ENCODE results near the gene KATNBL1. TPM values are rescaled to one million over a fixed set of nuclear protein-coding genes. Genes with fewer than 3 reads are reported as not detected.

The KATNBL1 gene
- total and polyA plus RNA-seq, 2 donors (not counting 3 experiments of a cell fraction or from before 2014, with no cell fraction given), result 14.1 to 56.8 TPM

- H3K4me3 ChIP-seq (replicated peaks in 1 of 3; ENCODE audit: insufficient read depth in 1 of 3, low read depth in 1 of 3, low read length in 3 of 3), result peak overlapping the region in 1 of 3 experiments; percentile 62
- FAIRE-seq, result peak; percentile 67
Observed at GRCh38 chr15:34239151-34239808, 29.4 kb upstream of the KATNBL1 start.

More at GRCh38 chr15:34239151-34239808, 29.4 kb upstream of the KATNBL1 start:
- H3K9me1 ChIP-seq (replicated peaks; ENCODE audit: control insufficient read depth, extremely low read depth, insufficient read depth, low read length), result no peaks in the 10 kb centered on the region
- peaks cover 21% of the 10 kb centered on the region for H3K4me1 ChIP-seq (ENCODE audit: control insufficient read depth, extremely low read depth, insufficient read depth, low read length)
- H2AFZ ChIP-seq (ENCODE audit: low read depth, low read length), result peak overlapping the region; percentile 4
- peak overlapping the region; percentile 94 for H3K4me2 ChIP-seq (ENCODE audit: insufficient read depth, low read length)
- TF ChIP-seq POLR2AphosphoS5 (IDR thresholded peaks at IDR 0.05; ENCODE audit: insufficient read depth, low read depth, low read length) (peak; percentile 54), FOS (IDR thresholded peaks at IDR 0.05; ENCODE audit: borderline replicate concordance, insufficient read depth, low read length) (peak; percentile 98), GATA2 (IDR thresholded peaks at IDR 0.05; ENCODE audit: insufficient read depth, insufficient read length, low read depth, low read length) (peak; percentile 19), EZH2 (IDR thresholded peaks at IDR 0.05; ENCODE audit: borderline replicate concordance, low read depth, low read length, severe bottlenecking) (no peak), MYC (IDR thresholded peaks at IDR 0.05; ENCODE audit: low read depth, low read length) (no peak), JUN (IDR thresholded peaks at IDR 0.05; ENCODE audit: borderline replicate concordance, insufficient read depth, insufficient read length, low read depth) (peak; percentile 91), POLR2A (IDR thresholded peaks at IDR 0.05; ENCODE audit: low read depth, low read length) (no peak)
- TF ChIP-seq, protein P1, sequence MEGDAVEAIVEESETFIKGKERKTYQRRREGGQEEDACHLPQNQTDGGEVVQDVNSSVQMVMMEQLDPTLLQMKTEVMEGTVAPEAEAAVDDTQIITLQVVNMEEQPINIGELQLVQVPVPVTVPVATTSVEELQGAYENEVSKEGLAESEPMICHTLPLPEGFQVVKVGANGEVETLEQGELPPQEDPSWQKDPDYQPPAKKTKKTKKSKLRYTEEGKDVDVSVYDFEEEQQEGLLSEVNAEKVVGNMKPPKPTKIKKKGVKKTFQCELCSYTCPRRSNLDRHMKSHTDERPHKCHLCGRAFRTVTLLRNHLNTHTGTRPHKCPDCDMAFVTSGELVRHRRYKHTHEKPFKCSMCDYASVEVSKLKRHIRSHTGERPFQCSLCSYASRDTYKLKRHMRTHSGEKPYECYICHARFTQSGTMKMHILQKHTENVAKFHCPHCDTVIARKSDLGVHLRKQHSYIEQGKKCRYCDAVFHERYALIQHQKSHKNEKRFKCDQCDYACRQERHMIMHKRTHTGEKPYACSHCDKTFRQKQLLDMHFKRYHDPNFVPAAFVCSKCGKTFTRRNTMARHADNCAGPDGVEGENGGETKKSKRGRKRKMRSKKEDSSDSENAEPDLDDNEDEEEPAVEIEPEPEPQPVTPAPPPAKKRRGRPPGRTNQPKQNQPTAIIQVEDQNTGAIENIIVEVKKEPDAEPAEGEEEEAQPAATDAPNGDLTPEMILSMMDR (IDR thresholded peaks at IDR 0.05; ENCODE audit: extremely low read depth in 1 of 2, insufficient read depth in 1 of 2, low read depth in 1 of 2, low read length in 2 of 2), result no peak
- TF ChIP-seq, protein P2, sequence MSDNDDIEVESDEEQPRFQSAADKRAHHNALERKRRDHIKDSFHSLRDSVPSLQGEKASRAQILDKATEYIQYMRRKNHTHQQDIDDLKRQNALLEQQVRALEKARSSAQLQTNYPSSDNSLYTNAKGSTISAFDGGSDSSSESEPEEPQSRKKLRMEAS (IDR thresholded peaks at IDR 0.05; ENCODE audit: insufficient read depth, insufficient read length), result no peak
- peak overlapping the region; percentile 62 for H3K9ac ChIP-seq (replicated peaks; ENCODE audit: extremely low read depth, insufficient read depth, low read length)
- no peaks in the 10 kb centered on the region for H3K9me3 ChIP-seq (replicated peaks; ENCODE audit: control insufficient read depth, insufficient read depth, low read length)
- H3K36me3 ChIP-seq (ENCODE audit: control insufficient read depth in 2 of 2, extremely low read depth in 1 of 2, insufficient read depth in 2 of 2, low read length in 2 of 2), result peaks cover 2 to 11% of the 10 kb centered on the region in 2 experiments
- H3K27ac ChIP-seq (ENCODE audit: insufficient read depth, low read depth, low read length), result peak overlapping the region; percentile 88
- ChIA-PET CTCF (interaction anchor here (5.6 kb wide), 1 partner anchor 128 kb away, joined by 77 read pairs; the partner anchor contains the start of gene LPCAT4), POLR2A (no interaction called here)
- H3K27me3 ChIP-seq (ENCODE audit: control insufficient read depth in 2 of 2, insufficient read depth in 2 of 2, low read length in 2 of 2), result no peaks in the 10 kb centered on the region
- peak; percentile 78 for DNase-seq (ENCODE audit: low read depth, low spot score)
- H3K79me2 ChIP-seq (ENCODE audit: control insufficient read depth, insufficient read depth, low read length), result no peaks in the 10 kb centered on the region
- dilution Hi-C loops (cut with MboI; ENCODE audit: extremely low pct_ligation_motif_present, low sequenced_read_pairs) (no loop called here), intact Hi-C loops (cut with micrococcal nuclease) (loop anchor here (1.0 to 2.0 kb wide), 4 partner anchors 15 to 128 kb away; partner anchors contain the start of genes KATNBL1, LPCAT4, NOP10 and NUTM1)
- no TSS peak for BruUV-seq (replicated peaks)
- no peaks in the 10 kb centered on the region for H4K20me1 ChIP-seq (replicated peaks; ENCODE audit: control insufficient read depth, extremely low read depth, insufficient read depth, low read length)

All from endothelial cell of umbilical vein (primary cell).